ENCODE data around the gene AHNAK2. TPM values are rescaled to one million over a fixed set of nuclear protein-coding genes. Genes with fewer than 3 reads are reported as not detected.

AHNAK2 gene
- total RNA-seq, 1 experiment from 2014 or later = 223 TPM

DNA sequence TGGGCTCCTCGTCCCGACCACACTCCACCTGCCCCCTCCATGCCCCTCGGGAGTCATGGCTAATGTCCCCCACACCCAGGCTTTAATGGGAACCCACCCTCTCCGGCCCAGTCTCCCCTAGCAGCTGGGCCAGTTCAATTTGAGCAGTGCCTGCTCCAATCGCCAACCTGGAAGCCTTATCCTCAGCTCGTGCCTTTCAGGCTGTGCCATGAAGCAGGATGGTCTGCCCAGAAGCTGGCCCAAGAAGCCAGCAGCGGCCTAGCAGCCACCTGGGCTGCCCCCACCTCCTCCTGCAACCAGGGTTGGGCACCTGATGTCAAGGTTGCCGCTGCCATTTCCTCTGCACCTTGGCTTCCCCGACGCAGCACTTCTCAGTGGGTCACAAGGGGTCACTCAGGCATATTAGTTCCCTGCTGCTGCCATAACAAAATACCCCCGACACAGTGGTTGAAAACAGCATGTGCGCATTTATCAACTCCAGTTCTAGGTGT, 5.1 kb upstream of the AHNAK2 start:
- POLR2A ChIA-PET = no interaction called here
- peaks cover 31% of the 10 kb centered on the region for H3K4me1 ChIP-seq (ENCODE audit: control insufficient read depth, insufficient read depth, low read length)
- intact Hi-C loops (cut with micrococcal nuclease; ENCODE audit: unreplicated experiment) = no loop called here
- H3K27me3 ChIP-seq (ENCODE audit: control insufficient read depth, insufficient read depth, low read length) = no peaks in the 10 kb centered on the region
- no peak for TF ChIP-seq SIN3A (IDR thresholded peaks at IDR 0.05; ENCODE audit: borderline replicate concordance, insufficient read depth, low read depth, low read length)
- no peak for TF ChIP-seq TCF7L2 (IDR thresholded peaks at IDR 0.05; ENCODE audit: low read depth, low read length)
- TF ChIP-seq, protein P1, sequence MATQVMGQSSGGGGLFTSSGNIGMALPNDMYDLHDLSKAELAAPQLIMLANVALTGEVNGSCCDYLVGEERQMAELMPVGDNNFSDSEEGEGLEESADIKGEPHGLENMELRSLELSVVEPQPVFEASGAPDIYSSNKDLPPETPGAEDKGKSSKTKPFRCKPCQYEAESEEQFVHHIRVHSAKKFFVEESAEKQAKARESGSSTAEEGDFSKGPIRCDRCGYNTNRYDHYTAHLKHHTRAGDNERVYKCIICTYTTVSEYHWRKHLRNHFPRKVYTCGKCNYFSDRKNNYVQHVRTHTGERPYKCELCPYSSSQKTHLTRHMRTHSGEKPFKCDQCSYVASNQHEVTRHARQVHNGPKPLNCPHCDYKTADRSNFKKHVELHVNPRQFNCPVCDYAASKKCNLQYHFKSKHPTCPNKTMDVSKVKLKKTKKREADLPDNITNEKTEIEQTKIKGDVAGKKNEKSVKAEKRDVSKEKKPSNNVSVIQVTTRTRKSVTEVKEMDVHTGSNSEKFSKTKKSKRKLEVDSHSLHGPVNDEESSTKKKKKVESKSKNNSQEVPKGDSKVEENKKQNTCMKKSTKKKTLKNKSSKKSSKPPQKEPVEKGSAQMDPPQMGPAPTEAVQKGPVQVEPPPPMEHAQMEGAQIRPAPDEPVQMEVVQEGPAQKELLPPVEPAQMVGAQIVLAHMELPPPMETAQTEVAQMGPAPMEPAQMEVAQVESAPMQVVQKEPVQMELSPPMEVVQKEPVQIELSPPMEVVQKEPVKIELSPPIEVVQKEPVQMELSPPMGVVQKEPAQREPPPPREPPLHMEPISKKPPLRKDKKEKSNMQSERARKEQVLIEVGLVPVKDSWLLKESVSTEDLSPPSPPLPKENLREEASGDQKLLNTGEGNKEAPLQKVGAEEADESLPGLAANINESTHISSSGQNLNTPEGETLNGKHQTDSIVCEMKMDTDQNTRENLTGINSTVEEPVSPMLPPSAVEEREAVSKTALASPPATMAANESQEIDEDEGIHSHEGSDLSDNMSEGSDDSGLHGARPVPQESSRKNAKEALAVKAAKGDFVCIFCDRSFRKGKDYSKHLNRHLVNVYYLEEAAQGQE (IDR thresholded peaks at IDR 0.05; ENCODE audit: insufficient read depth in 1 of 2, low read depth in 2 of 2, low read length in 1 of 2) = no peak
- TF ChIP-seq POLR2AphosphoS5 (IDR thresholded peaks at IDR 0.05; ENCODE audit: low read depth, low read length) = no peak
- TF ChIP-seq, protein P2, sequence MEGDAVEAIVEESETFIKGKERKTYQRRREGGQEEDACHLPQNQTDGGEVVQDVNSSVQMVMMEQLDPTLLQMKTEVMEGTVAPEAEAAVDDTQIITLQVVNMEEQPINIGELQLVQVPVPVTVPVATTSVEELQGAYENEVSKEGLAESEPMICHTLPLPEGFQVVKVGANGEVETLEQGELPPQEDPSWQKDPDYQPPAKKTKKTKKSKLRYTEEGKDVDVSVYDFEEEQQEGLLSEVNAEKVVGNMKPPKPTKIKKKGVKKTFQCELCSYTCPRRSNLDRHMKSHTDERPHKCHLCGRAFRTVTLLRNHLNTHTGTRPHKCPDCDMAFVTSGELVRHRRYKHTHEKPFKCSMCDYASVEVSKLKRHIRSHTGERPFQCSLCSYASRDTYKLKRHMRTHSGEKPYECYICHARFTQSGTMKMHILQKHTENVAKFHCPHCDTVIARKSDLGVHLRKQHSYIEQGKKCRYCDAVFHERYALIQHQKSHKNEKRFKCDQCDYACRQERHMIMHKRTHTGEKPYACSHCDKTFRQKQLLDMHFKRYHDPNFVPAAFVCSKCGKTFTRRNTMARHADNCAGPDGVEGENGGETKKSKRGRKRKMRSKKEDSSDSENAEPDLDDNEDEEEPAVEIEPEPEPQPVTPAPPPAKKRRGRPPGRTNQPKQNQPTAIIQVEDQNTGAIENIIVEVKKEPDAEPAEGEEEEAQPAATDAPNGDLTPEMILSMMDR (IDR thresholded peaks at IDR 0.05) = no peak
- H3K27ac ChIP-seq (ENCODE audit: low read length) = no peak overlapping the region
- DNase-seq (ENCODE audit: low read depth, low spot score) = no peak
- BruUV-seq (replicated peaks) = no TSS peak
- no peaks in the 10 kb centered on the region for H3K36me3 ChIP-seq (ENCODE audit: control insufficient read depth, insufficient read depth, low read length)
- ATAC-seq = no peak
- in situ Hi-C loops (cut with HindIII; ENCODE audit: low pct_unique_long_range_greater_than_20kb, low sequenced_read_pairs) = no loop called here
- no peak overlapping the region for H3K4me3 ChIP-seq (ENCODE audit: low read depth in 2 of 2, low read length in 2 of 2)
- H3K9me3 ChIP-seq (ENCODE audit: control insufficient read depth, insufficient read depth, low read depth, low read length) = no peaks in the 10 kb centered on the region
- CTCF ChIA-PET = no interaction called here

DNA sequence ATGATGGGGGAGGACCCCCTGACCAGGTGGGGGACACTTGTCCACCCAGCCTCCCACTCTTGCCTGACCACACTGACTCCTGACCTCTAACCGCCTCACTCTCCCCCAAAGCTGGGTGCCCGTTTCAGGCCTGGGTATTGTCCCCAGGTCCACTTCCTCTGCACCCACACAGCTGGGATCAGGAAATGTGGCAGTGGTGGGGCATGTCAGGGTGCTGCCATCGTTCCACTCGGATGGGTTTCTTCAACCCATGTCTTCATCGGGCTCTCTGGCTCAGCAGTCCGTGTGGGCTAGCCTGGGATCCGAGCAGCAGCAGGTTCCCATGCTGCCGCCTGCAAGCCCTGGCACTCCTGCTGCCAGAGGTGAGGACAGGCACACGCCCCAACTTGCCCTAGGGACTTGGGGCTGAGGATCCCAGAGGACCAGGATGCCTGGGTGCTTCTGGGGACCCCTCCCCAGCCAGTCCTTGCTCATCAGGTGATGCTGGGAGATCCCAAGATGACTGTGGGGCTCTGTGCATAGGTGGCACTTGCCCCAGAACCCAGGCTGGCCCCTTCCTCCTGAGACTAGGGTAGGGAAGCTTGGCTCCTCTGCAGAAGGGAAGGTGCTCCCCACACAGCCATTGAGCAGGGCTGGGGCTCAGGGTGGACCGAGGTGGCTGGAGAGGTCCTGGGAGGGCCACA, 4.5 kb upstream of the AHNAK2 start:
- no peak for ATAC-seq
- H3K27me3 ChIP-seq (ENCODE audit: control insufficient read depth, insufficient read depth, low read length) = no peaks in the 10 kb centered on the region
- H3K4me1 ChIP-seq (ENCODE audit: control insufficient read depth, insufficient read depth, low read length) = peaks cover 31% of the 10 kb centered on the region
- peaks cover 2% of the 10 kb centered on the region; the same call in 1 of the 2 replicates for H3K36me3 ChIP-seq (ENCODE audit: control insufficient read depth, insufficient read depth, low read length)
- ChIA-PET CTCF (no interaction called here), POLR2A (no interaction called here)
- BruUV-seq (replicated peaks) = no TSS peak
- DNase-seq (ENCODE audit: low read depth, low spot score) = no peak
- H3K4me3 ChIP-seq (ENCODE audit: low read depth in 2 of 2, low read length in 2 of 2) = no peak overlapping the region
- no peak overlapping the region for H3K27ac ChIP-seq (ENCODE audit: low read length)
- H3K9me3 ChIP-seq (ENCODE audit: control insufficient read depth, insufficient read depth, low read depth, low read length) = no peaks in the 10 kb centered on the region
- intact Hi-C loops (cut with micrococcal nuclease; ENCODE audit: unreplicated experiment) (no loop called here), in situ Hi-C loops (cut with HindIII; ENCODE audit: low pct_unique_long_range_greater_than_20kb, low sequenced_read_pairs) (no loop called here)
- TF ChIP-seq POLR2AphosphoS5 (IDR thresholded peaks at IDR 0.05; ENCODE audit: low read depth, low read length) (no peak), SIN3A (IDR thresholded peaks at IDR 0.05; ENCODE audit: borderline replicate concordance, insufficient read depth, low read depth, low read length) (no peak), TCF7L2 (IDR thresholded peaks at IDR 0.05; ENCODE audit: low read depth, low read length) (no peak)
- TF ChIP-seq, protein P2 (IDR thresholded peaks at IDR 0.05) = no peak
- TF ChIP-seq, protein P1 (IDR thresholded peaks at IDR 0.05; ENCODE audit: insufficient read depth in 1 of 2, low read depth in 2 of 2, low read length in 1 of 2) = no peak
